Liver (tissue), 9 donors: Measurements from ENCODE around the gene NAV2. TPM values are rescaled to one million over a fixed set of nuclear protein-coding genes. Genes with fewer than 3 reads are reported as not detected.
A peak's percentile ranks its signal among the peaks of the same experiment; 100 is the strongest.

Source experiments
- DNase-seq: peaks from one replicate; pipeline ENCODE4 v3.0.0-alpha.2; 2017; ENCODE audit warnings: low spot score
- H3K27ac ChIP-seq, 2 donors: one replicate each; pipeline ENCODE4 v1.7.0; 2013; ENCODE audit warnings: inconsistent platforms in 2 of 2, low read length in 2 of 2, control low read depth in 1 of 2, low read depth in 1 of 2, mild to moderate bottlenecking in 1 of 2
- H3K27me3 ChIP-seq, 4 donors: one replicate each; pipeline versions ENCODE4 v1.6.1 to v1.7.0; 2013; ENCODE audit warnings: low read length in 3 of 4, inconsistent platforms in 1 of 4, mild to moderate bottlenecking in 1 of 4, moderate library complexity in 1 of 4; ENCODE audit not compliant: control insufficient read depth in 4 of 4, insufficient read depth in 4 of 4
- H3K36me3 ChIP-seq, 4 donors: one replicate each; pipeline versions ENCODE4 v1.6.1 to v1.7.0; 2013; ENCODE audit warnings: low read length in 3 of 4, mild to moderate bottlenecking in 3 of 4, low read depth in 1 of 4, moderate library complexity in 1 of 4; ENCODE audit not compliant: control insufficient read depth in 4 of 4, insufficient read depth in 3 of 4
- H3K4me1 ChIP-seq, 4 donors: one replicate each; pipeline versions ENCODE4 v1.6.1 to v1.7.0; 2013; ENCODE audit warnings: low read length in 3 of 4, mild to moderate bottlenecking in 3 of 4, moderate library complexity in 1 of 4; ENCODE audit not compliant: control insufficient read depth in 4 of 4, insufficient read depth in 4 of 4
- H3K4me3 ChIP-seq, 3 donors: one replicate each; pipeline versions ENCODE4 v1.6.1 to v1.7.0; 2013; ENCODE audit warnings: low read length in 3 of 3, control low read depth in 1 of 3, low read depth in 1 of 3, mild to moderate bottlenecking in 1 of 3
- H3K9ac ChIP-seq, 2 donors: one replicate each; pipeline ENCODE4 v1.7.0; 2013; ENCODE audit warnings: low read length in 2 of 2, mild to moderate bottlenecking in 2 of 2, moderate library complexity in 2 of 2, control low read depth in 1 of 2, low read depth in 1 of 2
- H3K9me3 ChIP-seq, 4 donors: one replicate each; pipeline versions ENCODE4 v1.6.1 to v1.7.0; 2013; ENCODE audit warnings: low read length in 3 of 4; ENCODE audit not compliant: control insufficient read depth in 4 of 4
- ATF3 ChIP-seq: IDR thresholded peaks from 2 replicates; pipeline ENCODE4 v1.6.1; 2016; ENCODE audit warnings: antibody characterized with exemption
- CTCF ChIP-seq: fragments of 150-350 bp; IDR thresholded peaks from 2 replicates; pipeline ENCODE4 v1.5.1; 2017; ENCODE audit warnings: improper control_type of control experiment, low read depth, low read length; ENCODE audit not compliant: missing input control
- EGR1 ChIP-seq, 2 donors: IDR thresholded peaks; 2 replicates each; pipeline ENCODE4 v1.6.1; 2016 to 2018; ENCODE audit warnings: antibody characterized with exemption in 2 of 2, low read depth in 2 of 2
- FOXA1 ChIP-seq: IDR thresholded peaks from 2 replicates; pipeline ENCODE4 v1.6.1; 2016; ENCODE audit warnings: antibody characterized with exemption
- FOXA2 ChIP-seq: IDR thresholded peaks from 2 replicates; pipeline ENCODE4 v1.6.1; 2016; ENCODE audit warnings: antibody characterized with exemption
- GABPA ChIP-seq, 2 donors: IDR thresholded peaks in 1 of 2; conservative IDR thresholded peaks in 1 of 2; 2 replicates each; pipeline ENCODE4 v1.6.1; 2016; ENCODE audit warnings: antibody characterized with exemption in 2 of 2, mild to moderate bottlenecking in 1 of 2, moderate library complexity in 1 of 2
- HNF4A ChIP-seq, 2 donors: conservative IDR thresholded peaks; 2 replicates each; pipeline ENCODE4 v1.6.1; 2016; ENCODE audit warnings: antibody characterized with exemption in 2 of 2, mild to moderate bottlenecking in 2 of 2
- HNF4G ChIP-seq: IDR thresholded peaks from 2 replicates; pipeline ENCODE4 v1.6.1; 2016; ENCODE audit warnings: antibody characterized with exemption
- JUND ChIP-seq, 2 donors: IDR thresholded peaks; 2 replicates each; pipeline ENCODE4 v1.6.1; 2016; ENCODE audit warnings: antibody characterized with exemption in 2 of 2
- MAX ChIP-seq: IDR thresholded peaks from 2 replicates; pipeline ENCODE4 v1.6.1; 2016; ENCODE audit warnings: antibody characterized with exemption
- NR2F2 ChIP-seq: IDR thresholded peaks from 2 replicates; pipeline ENCODE4 v1.6.1; 2016; ENCODE audit warnings: antibody characterized with exemption
- RAD21 ChIP-seq, 2 donors: IDR thresholded peaks; 2 replicates each; pipeline ENCODE4 v1.6.1; 2016; ENCODE audit warnings: antibody characterized with exemption in 2 of 2, mild to moderate bottlenecking in 2 of 2
- REST ChIP-seq: IDR thresholded peaks from 2 replicates; pipeline ENCODE4 v1.6.1; 2016; ENCODE audit warnings: antibody characterized with exemption, mild to moderate bottlenecking
- RXRA ChIP-seq, 2 donors: IDR thresholded peaks; 2 replicates each; pipeline ENCODE4 v1.6.1; 2017 to 2018; ENCODE audit warnings: antibody characterized with exemption in 2 of 2, mild to moderate bottlenecking in 1 of 2
- TAF1 ChIP-seq: conservative IDR thresholded peaks from 2 replicates; pipeline ENCODE4 v1.6.1; 2016; ENCODE audit warnings: antibody characterized with exemption, mild to moderate bottlenecking
- YY1 ChIP-seq: IDR thresholded peaks from 2 replicates; pipeline ENCODE4 v1.6.1; 2016; ENCODE audit warnings: antibody characterized with exemption, mild to moderate bottlenecking
- WGBS: extraction: QIAGEN DNeasy Blood & Tissue Kit; methylation state at CpG from one replicate; pipeline ENCODE4 v1.1.7; 2013; 5-methylcytosine and 5-hydroxymethylcytosine counted together
- polyA plus RNA-seq, 2 donors: library from polyadenylated mRNA; stranded (reverse) in 1 of 2; unstranded in 1 of 2; fragments of 200-250 nt in 1 of 2; fragments of >200 nt in 1 of 2; fragmentation: Nextera tagmentation in 1 of 2; extraction: Ambion mirVana in 1 of 2; gene quantifications; one replicate each; pipeline versions ENCODE4 v1.2.1 to v1.2.3, GENCODE V29; 2013 to 2015
- total RNA-seq, 2 donors: library from RNA; depleted of rRNA; stranded (reverse); fragments of >200 nt; gene quantifications; one replicate each; pipeline ENCODE4 v1.2.3, GENCODE V29; 2014
- donor health status: healthy.
- donor health status: healthy.
- donor health status: healthy.
- donor health status: healthy.
- donor health status: healthy.

Gene NAV2
- total and polyA plus RNA-seq, 4 donors = 6.3 to 20.5 (median 11.6) TPM

- TF ChIP-seq CTCF = no peak
- TF ChIP-seq RXRA (IDR thresholded peaks at IDR 0.05) = no peak
- no peak for TF ChIP-seq FOXA2
- TF ChIP-seq MAX = no peak
- no peak for TF ChIP-seq TAF1
- TF ChIP-seq HNF4G = no peak
Measured at GRCh38 chr11:19849107-19849789, 136.6 kb downstream of the NAV2 start (continued).

GRCh38 chr11:19849947-19850593 lies 137.4 kb downstream of the NAV2 start:
- Histone ChIP-seq H3K27me3 (no peaks in the 10 kb centered on the region), H3K9ac (no peak overlapping the region), H3K27ac (no peak overlapping the region), H3K9me3 (no peaks in the 10 kb centered on the region), H3K4me3 (no peak overlapping the region), H3K36me3 (peaks cover 0 to 4% (median under 1%) of the 10 kb centered on the region in 4 donors), H3K4me1 (peaks cover 0 to 18% (median 6%) of the 10 kb centered on the region in 4 donors)
- TF ChIP-seq ATF3 (no peak), RAD21 (IDR thresholded peaks at IDR 0.05) (no peak), JUND (IDR thresholded peaks at IDR 0.05) (no peak), GABPA (IDR thresholded peaks at IDR 0.05 in 1 of 2, conservative IDR thresholded peaks at IDR 0.05 in 1 of 2) (no peak), HNF4A (conservative IDR thresholded peaks at IDR 0.05) (peak; percentile 61 to 65), RXRA (IDR thresholded peaks at IDR 0.05) (peak; percentile 20 to 43), FOXA2 (no peak), MAX (no peak), HNF4G (no peak), YY1 (no peak), FOXA1 (no peak), NR2F2 (no peak), EGR1 (IDR thresholded peaks at IDR 0.05; ENCODE audit: low read depth in 2 of 2) (no peak)
- 67% methylated on average over 6 of the region's 6 CpGs for WGBS
- DNase-seq = no peak

DNA sequence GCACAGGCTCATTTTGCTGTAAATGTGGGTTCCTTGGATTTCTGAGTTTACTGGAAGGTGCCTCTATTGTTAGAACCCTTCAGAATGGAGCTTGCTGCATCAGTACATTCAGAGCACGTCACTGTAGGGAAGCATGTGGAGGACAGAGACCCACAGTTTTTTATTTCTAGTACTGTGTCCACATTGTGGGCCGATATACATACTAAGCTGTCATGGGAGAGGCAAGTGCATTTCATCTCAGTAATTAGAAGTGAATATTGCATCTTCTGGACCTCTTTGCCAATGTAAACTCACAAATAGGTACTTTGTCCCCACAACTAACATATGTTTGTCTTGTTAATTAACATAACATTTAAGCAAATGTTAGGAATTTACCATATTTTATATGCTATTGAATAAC lies 139.7 kb downstream of the NAV2 start:
- TF ChIP-seq CTCF (no peak), FOXA2 (no peak), TAF1 (no peak), NR2F2 (no peak), REST (no peak), RXRA (IDR thresholded peaks at IDR 0.05) (no peak), RAD21 (IDR thresholded peaks at IDR 0.05) (no peak)
- WGBS = 81% methylated on average over 2 of the region's 2 CpGs

More for the DNA sequence above, 139.7 kb downstream of the NAV2 start:
- H3K27ac ChIP-seq = no peak overlapping the region
- no peak overlapping the region for H3K4me3 ChIP-seq
- H3K9ac ChIP-seq = no peak overlapping the region
- DNase-seq = no peak
- no peaks in the 10 kb centered on the region for H3K9me3 ChIP-seq
- peaks cover 0 to 18% (median 6%) of the 10 kb centered on the region in 4 donors for H3K4me1 ChIP-seq
- H3K27me3 ChIP-seq = no peaks in the 10 kb centered on the region
- H3K36me3 ChIP-seq = no peaks in the 10 kb centered on the region
